ENCODE results near the gene ATP6V0D1. TPM values are rescaled to one million over a fixed set of nuclear protein-coding genes. Genes with fewer than 3 reads are reported as not detected.

ATP6V0D1 gene
- polyA plus RNA-seq, 2 of the 4 experiments (the other 2 are of a cell fraction), result 45.7 to 103 TPM

DNA sequence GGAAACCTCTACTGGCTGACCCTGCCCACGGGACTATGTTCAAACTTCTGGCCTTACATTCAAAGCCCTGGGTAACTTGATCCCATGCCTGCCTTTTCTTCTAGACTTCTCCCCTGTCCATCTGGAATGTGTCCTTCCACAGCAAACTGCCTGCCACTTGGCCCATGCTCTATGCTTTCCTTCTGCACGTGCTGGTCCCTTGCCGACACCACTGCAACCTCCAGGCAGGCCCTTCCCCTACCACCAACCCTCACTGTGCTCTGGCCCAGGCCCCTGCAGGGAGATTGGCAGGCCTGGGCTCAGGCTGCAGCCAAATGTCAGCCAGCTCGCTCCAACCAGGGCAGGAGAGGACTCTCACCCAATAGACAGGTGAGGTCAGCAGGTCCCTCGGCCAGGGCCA lies 39.0 kb downstream of the ATP6V0D1 start:
- no peak overlapping the region for H3K27ac ChIP-seq
- ATAC-seq (no peak), DNase-seq (ENCODE audit: low read depth in 1 of 2, low spot score in 1 of 2) (no peak), FAIRE-seq (no peak)
- peaks cover 13% of the 10 kb centered on the region for H3K4me1 ChIP-seq
- TF ChIP-seq HOXB13 (CRISPR knock-in tag; IDR thresholded peaks at IDR 0.05; ENCODE audit: low read depth), result no peak
- TF ChIP-seq FOSB (CRISPR knock-in tag; IDR thresholded peaks at IDR 0.05), result no peak
- TF ChIP-seq EP300 (IDR thresholded peaks at IDR 0.05), result no peak
- TF ChIP-seq HDAC2 (IDR thresholded peaks at IDR 0.05), result no peak
- no peak for TF ChIP-seq ZFP36 (IDR thresholded peaks at IDR 0.05; ENCODE audit: borderline replicate concordance, partially characterized antibody)
- TF ChIP-seq HMGXB4 (CRISPR knock-in tag; IDR thresholded peaks at IDR 0.05; ENCODE audit: borderline replicate concordance), result no peak
- TF ChIP-seq FOSL2 (IDR thresholded peaks at IDR 0.05), result no peak
- no peak for TF ChIP-seq FOSL2 (CRISPR knock-in tag; IDR thresholded peaks at IDR 0.05)
- TF ChIP-seq POLR2AphosphoS2 (conservative IDR thresholded peaks at IDR 0.05; ENCODE audit: low read length), result no peak
- no peak for TF ChIP-seq JUNB (IDR thresholded peaks at IDR 0.05)
- TF ChIP-seq CBX2 (IDR thresholded peaks at IDR 0.05; ENCODE audit: borderline replicate concordance, low read depth), result no peak
- TF ChIP-seq USF2 (IDR thresholded peaks at IDR 0.05), result no peak
- no peak for TF ChIP-seq TFCP2L1 (CRISPR knock-in tag; IDR thresholded peaks at IDR 0.05)
- ChIA-PET CTCF (interaction anchor here (1.0 to 17.9 kb wide), 7 partner anchors 10 to 105 kb away, joined by 3 to 207 read pairs (median 4); partner anchors contain the start of gene ATP6V0D1), POLR2A (no interaction called here)
- no peak overlapping the region for H3K4me2 ChIP-seq
- no peak overlapping the region for H3K4me3 ChIP-seq
- no peaks in the 10 kb centered on the region for H3K9me3 ChIP-seq
- WGBS (ENCODE audit: missing lambda C conversion rate), result 91% methylated on average over 5 of the region's 5 CpGs

- Histone ChIP-seq H3K4me2 (no peak overlapping the region), H3K4me3 (no peak overlapping the region), H3K27ac (no peak overlapping the region), H3K4me1 (peaks cover 8% of the 10 kb centered on the region), H3K9me3 (no peaks in the 10 kb centered on the region)
- POLR2A ChIA-PET, result no interaction called here
- DNase-seq (ENCODE audit: low read depth in 1 of 2, low spot score in 1 of 2) (no peak), ATAC-seq (no peak), FAIRE-seq (no peak)
- 88% methylated on average over 13 of the region's 17 CpGs for WGBS (ENCODE audit: missing lambda C conversion rate)
- CTCF ChIA-PET, result interaction anchor here (0.8 to 17.9 kb wide), 8 partner anchors 9 to 196 kb away, joined by 3 to 207 read pairs (median 4); partner anchors contain the start of gene ATP6V0D1
- TF ChIP-seq EHF (CRISPR knock-in tag; IDR thresholded peaks at IDR 0.05), result no peak
- TF ChIP-seq RAD21 (conservative IDR thresholded peaks at IDR 0.05 in 1 of 2, IDR thresholded peaks at IDR 0.05 in 1 of 2), result no peak
- TF ChIP-seq ZC3H11A (IDR thresholded peaks at IDR 0.05), result no peak
- no peak for TF ChIP-seq BHLHE40 (IDR thresholded peaks at IDR 0.05; ENCODE audit: low read depth, low read length)
- no peak for TF ChIP-seq RFX5 (IDR thresholded peaks at IDR 0.05)
- TF ChIP-seq SMC3 (IDR thresholded peaks at IDR 0.05), result no peak
- no peak for TF ChIP-seq CBX8 (IDR thresholded peaks at IDR 0.05)
- no peak for TF ChIP-seq FOSL2 (IDR thresholded peaks at IDR 0.05)
- TF ChIP-seq FOSL2 (CRISPR knock-in tag; IDR thresholded peaks at IDR 0.05), result no peak
- no peak for TF ChIP-seq KDM5A (IDR thresholded peaks at IDR 0.05)
- TF ChIP-seq GATA3 (IDR thresholded peaks at IDR 0.05; ENCODE audit: borderline replicate concordance), result no peak
- TF ChIP-seq RARB (CRISPR knock-in tag; IDR thresholded peaks at IDR 0.05), result no peak
- no peak for TF ChIP-seq HMGXB4 (CRISPR knock-in tag; IDR thresholded peaks at IDR 0.05; ENCODE audit: borderline replicate concordance)
- TF ChIP-seq EP300 (IDR thresholded peaks at IDR 0.05), result no peak
- TF ChIP-seq HOXB5 (CRISPR knock-in tag; IDR thresholded peaks at IDR 0.05), result no peak
- TF ChIP-seq RCOR1 (IDR thresholded peaks at IDR 0.05; ENCODE audit: low read depth, low read length), result no peak
- TF ChIP-seq TFCP2L1 (CRISPR knock-in tag; IDR thresholded peaks at IDR 0.05), result no peak
- TF ChIP-seq TP53 (CRISPR knock-in tag; IDR thresholded peaks at IDR 0.05), result no peak
- TF ChIP-seq, protein P1, sequence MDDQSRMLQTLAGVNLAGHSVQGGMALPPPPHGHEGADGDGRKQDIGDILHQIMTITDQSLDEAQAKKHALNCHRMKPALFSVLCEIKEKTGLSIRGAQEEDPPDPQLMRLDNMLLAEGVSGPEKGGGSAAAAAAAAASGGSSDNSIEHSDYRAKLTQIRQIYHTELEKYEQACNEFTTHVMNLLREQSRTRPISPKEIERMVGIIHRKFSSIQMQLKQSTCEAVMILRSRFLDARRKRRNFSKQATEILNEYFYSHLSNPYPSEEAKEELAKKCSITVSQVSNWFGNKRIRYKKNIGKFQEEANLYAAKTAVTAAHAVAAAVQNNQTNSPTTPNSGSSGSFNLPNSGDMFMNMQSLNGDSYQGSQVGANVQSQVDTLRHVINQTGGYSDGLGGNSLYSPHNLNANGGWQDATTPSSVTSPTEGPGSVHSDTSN (IDR thresholded peaks at IDR 0.05), result no peak
- no peak for TF ChIP-seq KDM1A (IDR thresholded peaks at IDR 0.05; ENCODE audit: low read depth)
Observed at GRCh38 chr16:67441271-67441753, 39.6 kb downstream of the ATP6V0D1 start.
